Brain pericyte (primary cell): ENCODE measurements around the gene MRPS31.
"Not testable (repeated sequence)": the region's sequence is repeated elsewhere in the genome, so short reads cannot be mapped to it uniquely, and the experiment has no call there.

Source experiments
- DNase-seq: peaks from one replicate; pipeline ENCODE4 v3.0.0-alpha.2; 2012; ENCODE audit warnings: low read depth, low spot score

Gene MRPS31

GRCh38 chr13:40789275-40790153 is 18.5 kb upstream of the MRPS31 start, which contains the start of gene SLC25A15:
TSS of gene SLC25A15 (plus strand) at chr13:40789611. CDS start at chr13:40793227, 3,616 bp downstream.
- DNase-seq: no peak

GRCh38 chr13:40788540-40789274 is 17.7 kb upstream of the MRPS31 start:
- DNase-seq: not testable (repeated sequence)

GRCh38 chr13:40787062-40787461 is 16.1 kb upstream of the MRPS31 start:
- no peak for DNase-seq

GRCh38 chr13:40786568-40786996 is 15.6 kb upstream of the MRPS31 start:
- no peak for DNase-seq

GRCh38 chr13:40784540-40784939 is 13.6 kb upstream of the MRPS31 start:
- DNase-seq: no peak

DNA sequence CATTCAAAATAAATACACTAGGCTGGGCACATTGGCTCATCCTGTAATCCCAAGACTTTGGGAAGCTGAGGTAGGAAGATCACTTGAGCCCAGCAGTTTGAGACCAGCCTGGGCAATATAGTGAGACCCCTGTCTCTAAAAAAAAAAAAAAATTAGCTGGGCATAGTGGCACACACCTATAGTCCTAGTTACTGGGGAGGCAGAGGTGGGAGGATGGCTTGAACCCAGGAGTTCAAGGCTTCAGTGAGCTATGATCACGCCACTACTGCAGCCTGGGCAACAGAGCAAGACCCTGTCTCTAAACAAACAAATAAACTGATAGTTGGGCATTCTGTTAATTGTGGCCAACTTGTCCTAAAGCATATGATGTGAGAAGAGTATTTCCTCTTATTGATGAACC is 12.0 kb upstream of the MRPS31 start:
- DNase-seq: not testable (repeated sequence)

GRCh38 chr13:40781717-40782116 is 10.7 kb upstream of the MRPS31 start:
- no peak for DNase-seq

DNA sequence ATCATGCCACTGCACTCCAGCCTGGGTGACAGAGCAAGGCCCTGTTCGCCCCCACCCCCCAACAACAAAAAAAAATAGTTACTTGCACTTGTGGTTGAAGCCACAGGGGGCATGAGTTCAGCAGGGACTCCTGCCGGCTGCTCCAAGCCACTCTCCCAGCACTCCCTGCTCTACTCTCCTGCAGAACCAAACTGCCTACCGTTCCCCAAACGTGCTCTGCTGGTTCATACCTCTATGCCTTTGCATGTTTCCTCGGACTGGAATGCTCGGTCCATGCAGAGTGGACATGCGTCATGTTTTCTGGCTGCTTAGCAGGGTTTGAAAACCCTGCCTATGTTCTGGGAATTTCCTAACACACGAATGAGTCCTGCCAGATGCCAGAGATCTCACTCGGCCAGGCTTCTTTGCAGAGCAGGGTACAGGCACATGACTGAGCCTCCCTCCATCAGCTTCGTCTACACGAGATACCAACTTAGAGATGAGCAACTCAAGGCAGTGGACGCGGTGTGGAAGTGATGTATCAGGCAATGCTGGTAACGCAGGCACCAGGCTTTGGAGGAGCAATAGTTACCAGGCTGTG is 9.9 kb upstream of the MRPS31 start:
- no peak for DNase-seq

DNA sequence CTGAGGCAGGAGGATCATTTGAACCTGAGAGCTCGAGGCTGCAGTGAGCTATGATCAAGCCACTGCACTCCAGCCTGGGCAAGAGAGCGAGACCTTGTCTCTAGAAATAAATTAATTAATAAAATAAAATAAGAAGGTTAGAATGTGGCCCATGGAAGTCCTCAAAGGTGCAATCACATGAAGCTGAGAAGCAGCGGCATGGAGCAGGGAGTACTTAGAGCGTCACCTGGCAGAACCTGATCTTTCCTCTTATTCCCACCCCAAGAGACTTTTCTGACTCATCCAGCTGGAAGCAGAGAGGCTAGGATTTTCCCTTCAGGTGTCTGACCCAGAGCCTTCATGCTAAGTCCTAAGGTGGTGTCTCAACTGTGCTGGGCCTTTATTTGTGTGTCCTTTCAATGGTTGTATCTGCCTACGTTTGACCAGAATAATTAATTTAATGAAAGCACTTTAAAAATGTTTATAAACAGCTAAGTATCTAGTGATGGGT is 8.9 kb upstream of the MRPS31 start:
- no peak for DNase-seq

- no peak for DNase-seq
Observed at GRCh38 chr13:40779049-40779448, 8.1 kb upstream of the MRPS31 start.

DNA sequence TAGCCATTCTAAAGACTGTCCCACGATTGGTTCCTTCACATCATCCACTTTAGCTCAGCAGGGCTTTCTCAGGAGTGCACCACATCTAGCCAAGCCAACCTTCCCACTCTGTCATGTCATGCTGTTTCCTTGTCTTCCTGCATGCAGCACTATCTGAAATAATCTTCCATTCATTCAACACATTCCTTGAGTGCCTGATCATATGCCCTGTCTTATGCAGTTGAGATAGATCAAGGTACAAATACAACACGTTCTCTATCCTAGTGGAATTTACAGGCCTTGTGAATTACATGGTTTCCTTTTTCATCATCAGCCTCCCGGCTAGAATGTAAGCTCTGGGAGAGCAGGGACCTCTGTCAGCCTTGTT is 6.8 kb upstream of the MRPS31 start:
- DNase-seq: no peak

- DNase-seq: no peak
Observed at GRCh38 chr13:40777166-40777808, 6.3 kb upstream of the MRPS31 start.

- DNase-seq: no peak
Observed at GRCh38 chr13:40776681-40777165, 5.7 kb upstream of the MRPS31 start.

DNA sequence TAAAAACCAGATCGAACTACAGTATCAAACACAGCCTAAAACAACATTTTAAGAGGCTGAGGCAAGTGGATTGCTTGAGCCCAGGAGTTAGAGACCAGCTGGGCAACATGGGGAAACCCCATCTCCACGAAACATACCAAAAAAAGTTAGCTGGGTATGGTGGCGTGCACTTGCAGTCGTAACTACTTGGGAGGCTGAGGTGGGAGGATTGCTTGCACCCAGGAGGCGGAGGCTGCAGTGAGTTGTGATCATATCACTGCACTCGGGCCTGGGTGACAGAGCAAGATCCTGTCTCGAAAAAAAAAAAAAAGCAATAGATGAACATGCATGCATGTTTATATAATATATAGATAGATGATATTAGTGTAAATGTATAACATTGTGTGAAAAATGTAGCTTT is 5.2 kb upstream of the MRPS31 start:
- no peak for DNase-seq

DNA sequence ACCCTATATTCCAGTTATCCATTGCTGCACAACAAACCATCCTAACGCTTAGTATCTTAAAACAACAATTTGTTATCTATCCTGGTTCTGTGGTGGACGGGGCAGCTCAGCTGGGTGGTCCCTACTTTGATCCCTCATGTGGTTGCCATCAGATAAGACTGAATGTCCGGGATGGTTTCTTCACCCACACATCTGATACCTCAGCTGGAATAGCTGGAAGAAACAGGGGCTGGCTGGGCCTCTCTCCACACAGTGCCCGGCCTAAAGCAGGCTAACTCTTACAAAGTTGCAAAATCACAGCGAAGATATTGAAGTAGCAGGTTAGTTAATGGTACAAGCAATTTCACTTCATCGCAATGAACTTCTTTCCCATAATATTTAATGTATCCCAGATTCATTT is 3.7 kb upstream of the MRPS31 start:
- no peak for DNase-seq

GRCh38 chr13:40772765-40773473 is 1.9 kb upstream of the MRPS31 start:
- DNase-seq: no peak

DNA sequence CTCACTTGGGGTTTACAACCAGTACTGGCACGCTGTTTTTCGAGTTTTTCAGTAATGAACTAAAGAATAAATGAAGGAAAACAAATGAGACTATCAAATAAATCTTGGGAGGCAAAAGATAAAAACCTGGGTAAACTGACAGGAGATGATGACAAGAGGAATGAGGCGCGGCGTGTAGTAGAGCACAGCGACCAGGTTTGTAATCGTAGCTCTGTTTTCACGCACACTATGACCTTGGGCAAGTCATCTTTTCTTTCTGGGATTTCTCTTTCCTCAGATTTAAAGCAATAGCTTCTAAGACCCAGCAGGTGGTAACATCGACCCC is 419 bp downstream of the MRPS31 start:
- DNase-seq: no peak

GRCh38 chr13:40769970-40770369 is 1.0 kb downstream of the MRPS31 start:
- DNase-seq: no peak

DNA sequence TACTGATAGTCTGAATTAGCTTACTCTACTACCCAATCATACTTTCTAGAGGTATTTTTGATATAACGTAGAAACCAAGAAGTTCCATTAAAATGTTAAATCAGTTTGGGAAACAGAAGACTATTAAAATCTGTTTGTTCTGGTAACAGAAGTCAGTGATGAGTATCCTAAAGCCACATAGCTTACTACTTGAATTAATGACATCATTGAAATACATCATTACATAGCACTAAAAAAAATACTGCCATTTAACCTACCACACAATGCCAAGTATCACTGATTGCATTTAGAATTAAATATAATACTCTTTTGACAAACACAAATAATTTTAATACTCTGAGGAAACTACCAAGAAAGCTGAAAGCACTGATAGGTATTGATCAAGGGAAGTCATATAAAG is 5.4 kb downstream of the MRPS31 start:
- DNase-seq: no peak

DNA sequence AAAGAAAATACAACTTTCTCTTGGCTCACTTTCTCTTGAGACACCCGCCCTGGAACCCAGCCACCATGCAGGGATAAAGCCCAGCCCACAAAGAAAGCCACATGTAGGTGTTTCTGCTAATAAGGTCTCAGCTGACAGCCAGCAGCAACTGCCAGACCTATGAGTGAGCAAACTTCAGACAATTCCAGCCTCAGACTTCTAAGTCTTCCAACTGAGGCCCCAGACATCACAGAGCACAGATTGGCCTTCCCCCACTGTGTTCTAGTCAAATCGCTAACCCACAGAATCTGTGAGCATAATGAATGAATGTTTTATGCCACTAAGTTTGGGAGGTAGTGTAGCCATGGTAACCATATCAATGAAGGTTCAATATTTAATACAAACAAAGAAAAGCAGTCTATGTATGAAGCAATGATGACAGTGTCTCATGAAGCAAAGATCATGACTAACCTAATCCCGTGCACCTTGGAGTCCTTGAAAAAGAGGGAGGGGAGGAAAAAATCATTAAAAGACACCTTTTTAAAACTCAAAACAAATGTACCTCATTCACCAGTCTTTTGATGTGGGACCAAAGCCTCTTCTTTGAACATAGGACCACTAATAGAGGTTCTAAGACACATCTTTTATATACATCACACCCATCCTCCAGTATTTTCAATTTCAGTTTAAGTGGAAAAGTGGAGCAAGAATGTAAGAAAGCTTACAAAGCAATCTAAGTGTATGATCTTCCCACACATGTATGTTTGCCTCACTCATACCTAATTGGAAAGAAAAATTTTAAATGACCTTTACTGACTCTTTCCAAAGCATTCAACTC is 6.2 kb downstream of the MRPS31 start:
- no peak for DNase-seq
